A549 treated with GW870086 at 1 μM for 4 hours (cell line): ENCODE measurements around the gene NBPF9. TPM values are rescaled to one million over a fixed set of nuclear protein-coding genes. Genes with fewer than 3 reads are reported as not detected.

Experiments
- total RNA-seq: library from RNA; stranded (reverse); fragments of 200-300 nt; extraction: Qiagen RNA extraction; gene quantifications from 5 replicates; pipeline ENCODE4 v1.2.3, GENCODE V29; 2022; ENCODE audit warnings: low read depth

Gene NBPF9
- 12.3 to 15.5 TPM (median 14.5 TPM) in 5 replicates for total RNA-seq

GRCh38 chr1:149103109-149104081, at the start of gene NBPF9:
TSS of gene NBPF9 (minus strand) at chr1:149103551. CDS start at chr1:149082139, 21,412 bp downstream.

